ENCODE results near the gene SLC24A1. TPM values are rescaled to one million over a fixed set of nuclear protein-coding genes. Genes with fewer than 3 reads are reported as not detected.
A peak's percentile ranks its signal among the peaks of the same experiment; 100 is the strongest.

SLC24A1 gene
- total and polyA plus RNA-seq, 10 of the 15 experiments (the other 5 are each of a cell fraction or from before 2014, with no cell fraction given), result 1.4 to 5.8 (median 3.3) TPM

DNA sequence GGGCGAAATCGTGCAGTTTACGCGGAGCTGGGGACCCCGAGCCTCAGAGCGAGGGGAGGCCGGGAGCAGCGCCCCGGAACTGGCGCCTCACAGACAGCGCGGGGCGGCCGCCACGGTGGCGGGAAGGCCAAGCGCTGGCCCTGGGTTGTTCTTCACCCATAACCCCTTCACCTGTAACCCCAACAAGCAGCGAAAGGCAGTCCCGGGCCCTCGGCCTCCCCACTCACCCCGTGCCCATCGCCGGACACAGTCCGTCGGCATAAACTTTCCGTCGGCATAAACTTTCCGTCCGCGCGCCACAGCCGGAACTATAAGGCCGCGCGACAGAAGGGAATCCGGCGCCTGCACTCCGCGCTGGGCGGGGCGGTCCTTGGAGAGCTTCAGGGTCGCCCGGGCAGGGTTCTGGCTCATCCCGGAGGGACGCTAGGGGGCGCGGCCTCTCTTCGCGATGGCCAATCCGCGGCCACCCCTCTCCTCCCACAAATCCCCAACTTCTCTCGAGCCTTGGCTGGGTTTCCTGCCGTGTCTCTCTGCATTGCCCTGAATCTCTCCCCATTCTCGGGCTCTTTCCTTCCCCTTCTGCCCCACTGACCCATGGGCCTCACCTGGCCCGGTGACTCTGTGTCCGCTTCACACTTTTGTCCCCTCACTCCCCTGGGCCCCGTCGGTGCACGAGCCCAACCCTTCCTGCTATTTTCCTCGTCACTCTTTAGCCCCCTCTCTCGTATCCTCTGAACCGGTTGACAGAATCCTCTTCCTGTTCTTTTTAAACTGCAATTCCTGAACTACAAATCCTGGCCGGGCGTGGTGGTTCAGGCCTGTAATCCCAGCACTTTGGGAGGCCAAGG is 10.6 kb upstream of the SLC24A1 start, which contains the start of gene INTS14 (continued):
- TF ChIP-seq, protein P1, sequence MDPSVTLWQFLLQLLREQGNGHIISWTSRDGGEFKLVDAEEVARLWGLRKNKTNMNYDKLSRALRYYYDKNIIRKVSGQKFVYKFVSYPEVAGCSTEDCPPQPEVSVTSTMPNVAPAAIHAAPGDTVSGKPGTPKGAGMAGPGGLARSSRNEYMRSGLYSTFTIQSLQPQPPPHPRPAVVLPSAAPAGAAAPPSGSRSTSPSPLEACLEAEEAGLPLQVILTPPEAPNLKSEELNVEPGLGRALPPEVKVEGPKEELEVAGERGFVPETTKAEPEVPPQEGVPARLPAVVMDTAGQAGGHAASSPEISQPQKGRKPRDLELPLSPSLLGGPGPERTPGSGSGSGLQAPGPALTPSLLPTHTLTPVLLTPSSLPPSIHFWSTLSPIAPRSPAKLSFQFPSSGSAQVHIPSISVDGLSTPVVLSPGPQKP (IDR thresholded peaks at IDR 0.05; ENCODE audit: low read depth, low read length), result peak; percentile 81
- peak in 1 of 2 experiments; percentile 27; a peak in 1 of 4 replicates for TF ChIP-seq EP300 (IDR thresholded peaks at IDR 0.05; ENCODE audit: borderline replicate concordance in 1 of 2, control insufficient read depth in 1 of 2, low read depth in 2 of 2, low read length in 2 of 2)
- peak; percentile 96 for TF ChIP-seq PML (IDR thresholded peaks at IDR 0.05; ENCODE audit: low read length)
- TF ChIP-seq SIX5 (IDR thresholded peaks at IDR 0.05; ENCODE audit: low read depth, low read length, severe bottlenecking), result peak; percentile 66
- TF ChIP-seq ESRRA (IDR thresholded peaks at IDR 0.05; ENCODE audit: low read length), result 0 out of 2 replicates have a peak, but pooled peaks have one; percentile 41
- peak; percentile 80 for TF ChIP-seq TBL1XR1 (IDR thresholded peaks at IDR 0.05; ENCODE audit: low read depth, low read length)
- TF ChIP-seq, protein P2, sequence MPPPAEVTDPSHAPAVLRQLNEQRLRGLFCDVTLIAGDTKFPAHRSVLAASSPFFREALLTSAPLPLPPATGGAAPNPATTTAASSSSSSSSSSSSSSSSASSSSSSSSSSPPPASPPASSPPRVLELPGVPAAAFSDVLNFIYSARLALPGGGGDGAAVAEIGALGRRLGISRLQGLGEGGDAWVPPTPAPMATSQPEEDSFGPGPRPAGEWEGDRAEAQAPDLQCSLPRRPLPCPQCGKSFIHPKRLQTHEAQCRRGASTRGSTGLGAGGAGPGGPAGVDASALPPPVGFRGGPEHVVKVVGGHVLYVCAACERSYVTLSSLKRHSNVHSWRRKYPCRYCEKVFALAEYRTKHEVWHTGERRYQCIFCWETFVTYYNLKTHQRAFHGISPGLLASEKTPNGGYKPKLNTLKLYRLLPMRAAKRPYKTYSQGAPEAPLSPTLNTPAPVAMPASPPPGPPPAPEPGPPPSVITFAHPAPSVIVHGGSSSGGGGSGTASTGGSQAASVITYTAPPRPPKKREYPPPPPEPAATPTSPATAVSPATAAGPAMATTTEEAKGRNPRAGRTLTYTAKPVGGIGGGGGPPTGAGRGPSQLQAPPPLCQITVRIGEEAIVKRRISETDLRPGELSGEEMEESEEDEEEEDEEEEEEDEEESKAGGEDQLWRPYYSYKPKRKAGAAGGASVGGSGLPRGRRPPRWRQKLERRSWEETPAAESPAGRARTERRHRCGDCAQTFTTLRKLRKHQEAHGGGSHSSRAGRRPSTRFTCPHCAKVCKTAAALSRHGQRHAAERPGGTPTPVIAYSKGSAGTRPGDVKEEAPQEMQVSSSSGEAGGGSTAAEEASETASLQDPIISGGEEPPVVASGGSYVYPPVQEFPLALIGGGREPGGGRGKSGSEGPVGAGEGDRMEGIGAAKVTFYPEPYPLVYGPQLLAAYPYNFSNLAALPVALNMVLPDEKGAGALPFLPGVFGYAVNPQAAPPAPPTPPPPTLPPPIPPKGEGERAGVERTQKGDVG (CRISPR knock-in tag; IDR thresholded peaks at IDR 0.05), result no peak
- peak; percentile 76 for TF ChIP-seq E2F8 (IDR thresholded peaks at IDR 0.05; ENCODE audit: low read depth, partially characterized antibody)
- TF ChIP-seq KDM1A (IDR thresholded peaks at IDR 0.05; ENCODE audit: borderline replicate concordance), result no peak
- TF ChIP-seq SREBF1 (IDR thresholded peaks at IDR 0.05; ENCODE audit: low read length), result 0 out of 2 replicates have a peak, but pooled peaks have one; percentile 27
- peak; percentile 90 for TF ChIP-seq HDGF (IDR thresholded peaks at IDR 0.05)
- peak; percentile 66; the same call in 1 of the 2 replicates for TF ChIP-seq MEF2A (IDR thresholded peaks at IDR 0.05; ENCODE audit: insufficient read depth, low read depth, low read length)
- peak; percentile 79; the same call in 1 of the 2 replicates for TF ChIP-seq GATAD2B (conservative IDR thresholded peaks at IDR 0.05; ENCODE audit: low read depth)
- TF ChIP-seq RBBP5 (conservative IDR thresholded peaks at IDR 0.05), result no peak
- TF ChIP-seq, protein P3, sequence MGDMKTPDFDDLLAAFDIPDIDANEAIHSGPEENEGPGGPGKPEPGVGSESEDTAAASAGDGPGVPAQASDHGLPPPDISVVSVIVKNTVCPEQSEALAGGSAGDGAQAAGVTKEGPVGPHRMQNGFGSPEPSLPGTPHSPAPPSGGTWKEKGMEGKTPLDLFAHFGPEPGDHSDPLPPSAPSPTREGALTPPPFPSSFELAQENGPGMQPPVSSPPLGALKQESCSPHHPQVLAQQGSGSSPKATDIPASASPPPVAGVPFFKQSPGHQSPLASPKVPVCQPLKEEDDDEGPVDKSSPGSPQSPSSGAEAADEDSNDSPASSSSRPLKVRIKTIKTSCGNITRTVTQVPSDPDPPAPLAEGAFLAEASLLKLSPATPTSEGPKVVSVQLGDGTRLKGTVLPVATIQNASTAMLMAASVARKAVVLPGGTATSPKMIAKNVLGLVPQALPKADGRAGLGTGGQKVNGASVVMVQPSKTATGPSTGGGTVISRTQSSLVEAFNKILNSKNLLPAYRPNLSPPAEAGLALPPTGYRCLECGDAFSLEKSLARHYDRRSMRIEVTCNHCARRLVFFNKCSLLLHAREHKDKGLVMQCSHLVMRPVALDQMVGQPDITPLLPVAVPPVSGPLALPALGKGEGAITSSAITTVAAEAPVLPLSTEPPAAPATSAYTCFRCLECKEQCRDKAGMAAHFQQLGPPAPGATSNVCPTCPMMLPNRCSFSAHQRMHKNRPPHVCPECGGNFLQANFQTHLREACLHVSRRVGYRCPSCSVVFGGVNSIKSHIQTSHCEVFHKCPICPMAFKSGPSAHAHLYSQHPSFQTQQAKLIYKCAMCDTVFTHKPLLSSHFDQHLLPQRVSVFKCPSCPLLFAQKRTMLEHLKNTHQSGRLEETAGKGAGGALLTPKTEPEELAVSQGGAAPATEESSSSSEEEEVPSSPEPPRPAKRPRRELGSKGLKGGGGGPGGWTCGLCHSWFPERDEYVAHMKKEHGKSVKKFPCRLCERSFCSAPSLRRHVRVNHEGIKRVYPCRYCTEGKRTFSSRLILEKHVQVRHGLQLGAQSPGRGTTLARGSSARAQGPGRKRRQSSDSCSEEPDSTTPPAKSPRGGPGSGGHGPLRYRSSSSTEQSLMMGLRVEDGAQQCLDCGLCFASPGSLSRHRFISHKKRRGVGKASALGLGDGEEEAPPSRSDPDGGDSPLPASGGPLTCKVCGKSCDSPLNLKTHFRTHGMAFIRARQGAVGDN (IDR thresholded peaks at IDR 0.05), result peak; percentile 80; the same call in 1 of the 2 replicates
- peak; percentile 88 for TF ChIP-seq POLR2A (IDR thresholded peaks at IDR 0.05; ENCODE audit: low read depth, low read length)
